Nephron (organoid): ENCODE results near the gene DNTTIP2.

Experiments
- H3K27ac Mint-ChIP-seq, 3 experiments: 2 replicates each; pipeline ENCODE4 v1.8.0; 2020; ENCODE audit warnings: mixed read lengths in 3 of 3, mild to moderate bottlenecking in 2 of 3, moderate library complexity in 1 of 3
- H3K27me3 Mint-ChIP-seq: 2 replicates; pipeline ENCODE4 v1.8.0; 2021; ENCODE audit warnings: low read depth, mild to moderate bottlenecking, moderate library complexity, mixed read lengths
- H3K36me3 Mint-ChIP-seq: 2 replicates; pipeline ENCODE4 v1.8.0; 2020; ENCODE audit warnings: low read depth, mixed read lengths
- H3K4me1 Mint-ChIP-seq: 2 replicates; pipeline ENCODE4 v1.8.0; 2020; ENCODE audit warnings: mixed read lengths
- H3K4me3 Mint-ChIP-seq, 3 experiments: 2 replicates each; pipeline ENCODE4 v1.8.0; 2020; ENCODE audit warnings: mild to moderate bottlenecking in 3 of 3, mixed read lengths in 3 of 3, moderate library complexity in 2 of 3
- H3K9me3 Mint-ChIP-seq: 2 replicates; pipeline ENCODE4 v1.8.0; 2020; ENCODE audit warnings: mixed read lengths
- CTCF ChIP-seq, 3 experiments: fragments of 200-600 bp; sonication (generic); IDR thresholded peaks; one replicate each; pipeline ENCODE4 v1.5.0; 2021; ENCODE audit warnings: antibody characterized with exemption in 3 of 3; ENCODE audit not compliant: unreplicated experiment in 3 of 3

DNTTIP2 gene

GRCh38 chr1:93846992-93847810 lies 31.8 kb downstream of the DNTTIP2 start:
- H3K4me3 Mint-ChIP-seq = peak overlapping the region; percentile 90 to 97 (median 94)
- H3K36me3 Mint-ChIP-seq = peaks cover 5% of the 10 kb centered on the region
- TF ChIP-seq CTCF (IDR thresholded peaks at IDR 0.05; ENCODE audit: unreplicated experiment in 3 of 3) = peak in 1 of 3 experiments; percentile 10
- peaks cover 7% of the 10 kb centered on the region for H3K27me3 Mint-ChIP-seq
- peaks cover 12% of the 10 kb centered on the region for H3K4me1 Mint-ChIP-seq
- peak overlapping the region; percentile 92 to 98 (median 96) for H3K27ac Mint-ChIP-seq
- H3K9me3 Mint-ChIP-seq = peaks cover 6% of the 10 kb centered on the region

- Mint-ChIP-seq H3K9me3 (peaks cover 6% of the 10 kb centered on the region), H3K4me1 (peaks cover 12% of the 10 kb centered on the region), H3K4me3 (peak overlapping the region; percentile 90 to 97 (median 94)), H3K27ac (peak overlapping the region; percentile 95 to 99 (median 96)), H3K27me3 (peaks cover 11% of the 10 kb centered on the region), H3K36me3 (peaks cover 5% of the 10 kb centered on the region)
- peak in 2 of 3 experiments; percentile 12 to 40 for TF ChIP-seq CTCF (IDR thresholded peaks at IDR 0.05; ENCODE audit: unreplicated experiment in 3 of 3)
Observed at GRCh38 chr1:93846206-93846991, 32.6 kb downstream of the DNTTIP2 start.

- Mint-ChIP-seq H3K4me1 (peaks cover 12% of the 10 kb centered on the region), H3K36me3 (peaks cover 5% of the 10 kb centered on the region), H3K9me3 (peaks cover 6% of the 10 kb centered on the region), H3K27me3 (peaks cover 11% of the 10 kb centered on the region), H3K27ac (peak overlapping the region; percentile 95 to 99 (median 96)), H3K4me3 (peak overlapping the region; percentile 90 to 97 (median 94))
- no peak for TF ChIP-seq CTCF (IDR thresholded peaks at IDR 0.05; ENCODE audit: unreplicated experiment in 3 of 3)
Observed at GRCh38 chr1:93845538-93846205, 33.3 kb downstream of the DNTTIP2 start.

GRCh38 chr1:93844262-93845045 lies 34.6 kb downstream of the DNTTIP2 start:
- Mint-ChIP-seq H3K27me3 (peaks cover 8% of the 10 kb centered on the region), H3K27ac (peak overlapping the region; percentile 56 to 90 (median 67)), H3K4me3 (peak overlapping the region; percentile 72 to 85 (median 75)), H3K4me1 (peaks cover 12% of the 10 kb centered on the region), H3K9me3 (no peaks in the 10 kb centered on the region), H3K36me3 (no peaks in the 10 kb centered on the region)
- peak; percentile 73 to 75 (median 74) for TF ChIP-seq CTCF (IDR thresholded peaks at IDR 0.05; ENCODE audit: unreplicated experiment in 3 of 3)

GRCh38 chr1:93842750-93843500 lies 36.1 kb downstream of the DNTTIP2 start:
- Mint-ChIP-seq H3K27me3 (peaks cover 8% of the 10 kb centered on the region), H3K4me1 (peaks cover 12% of the 10 kb centered on the region), H3K36me3 (no peaks in the 10 kb centered on the region), H3K4me3 (no peak overlapping the region), H3K9me3 (no peaks in the 10 kb centered on the region), H3K27ac (no peak overlapping the region)
- no peak for TF ChIP-seq CTCF (IDR thresholded peaks at IDR 0.05; ENCODE audit: unreplicated experiment in 3 of 3)
